Stimulated activated CD8-positive, alpha-beta memory T cell treated with anti-CD3 and anti-CD28 coated beads, Interleukin-7, amount 100 ng/mL, for 4 hours (primary cell): ENCODE data around the gene CELF1.
"Not testable (repeated sequence)": the region's sequence is repeated elsewhere in the genome, so short reads cannot be mapped to it uniquely, and the experiment has no call there.

Source experiments
- DNase-seq, 2 donors: peaks; one replicate each; pipeline ENCODE4 v3.0.0-alpha.2; 2020; ENCODE audit warnings: low read depth in 2 of 2

CELF1 gene

GRCh38 chr11:47538741-47539565 is 14.0 kb downstream of the CELF1 start:
- DNase-seq = no peak

DNA sequence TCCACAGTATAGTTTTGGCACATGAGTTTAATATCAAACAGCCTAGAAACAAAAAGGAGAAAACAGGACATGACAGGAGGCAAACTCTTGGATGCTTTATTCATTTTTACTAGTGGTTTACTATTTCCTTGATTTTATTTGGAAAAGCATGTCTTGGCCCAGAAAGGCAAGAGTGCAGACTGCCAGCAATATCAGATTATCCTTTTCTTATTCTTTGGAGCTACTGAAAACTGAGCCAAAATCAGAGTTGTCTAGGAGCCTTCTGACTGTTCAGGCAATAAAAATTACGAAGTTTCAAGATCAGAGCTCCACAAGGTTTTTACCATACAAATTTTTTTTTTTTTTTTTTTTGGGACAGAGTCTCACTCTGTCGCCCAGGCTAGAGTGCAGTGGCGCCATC is 16.0 kb downstream of the CELF1 start:
- no peak for DNase-seq

GRCh38 chr11:47534704-47535251 is 18.2 kb downstream of the CELF1 start:
- no peak for DNase-seq

DNA sequence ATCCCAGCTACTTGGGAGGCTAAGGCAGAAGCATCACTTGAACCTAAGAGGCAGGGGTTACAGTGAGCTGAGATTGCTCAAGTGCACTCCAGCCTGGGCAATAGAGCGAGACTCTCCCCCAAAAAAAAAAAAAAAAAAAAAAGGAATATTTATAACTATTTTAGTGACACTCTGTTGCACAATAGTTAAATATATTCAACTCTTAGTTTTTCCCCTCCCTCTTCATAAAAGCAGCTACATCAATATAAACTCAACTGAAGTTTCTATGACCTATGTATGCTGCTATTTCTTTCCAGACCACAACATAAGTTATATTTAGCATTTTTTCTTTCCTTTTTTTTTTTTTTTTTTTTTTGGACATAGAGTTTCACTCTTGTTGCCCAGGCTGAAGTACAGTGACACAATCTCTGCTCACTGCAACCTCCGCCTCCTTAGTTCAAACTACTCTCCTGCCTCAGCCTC is 19.2 kb downstream of the CELF1 start:
- DNase-seq = no peak

DNA sequence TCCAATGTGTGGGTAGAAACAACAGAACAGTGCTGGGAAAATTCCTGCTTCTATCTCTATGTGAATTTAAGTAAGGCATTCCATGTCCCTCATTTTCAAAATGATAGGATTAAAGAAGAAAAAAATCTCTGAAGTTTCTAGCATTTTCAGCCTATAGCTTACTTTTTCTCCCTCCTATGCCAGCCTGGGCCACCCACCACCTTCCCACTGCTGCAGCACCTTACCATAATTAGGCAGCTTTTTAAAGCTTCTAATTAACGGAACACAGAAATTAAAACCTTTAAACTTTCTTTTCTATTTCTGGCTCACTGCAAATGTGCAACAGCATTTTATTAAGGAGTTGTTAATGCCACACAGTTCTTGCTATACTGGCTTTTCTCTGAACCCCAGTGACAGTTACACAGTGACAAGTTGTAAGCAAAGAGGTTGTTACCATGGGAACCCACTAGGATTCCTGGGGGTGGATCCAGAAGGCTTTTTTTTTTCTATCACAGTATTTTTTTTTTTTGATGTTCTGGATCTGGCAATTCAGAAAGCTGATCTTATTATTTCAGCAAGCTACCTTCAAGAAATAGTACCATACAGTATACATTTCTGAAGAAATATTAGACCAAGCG is 20.2 kb downstream of the CELF1 start:
- DNase-seq = no peak

DNA sequence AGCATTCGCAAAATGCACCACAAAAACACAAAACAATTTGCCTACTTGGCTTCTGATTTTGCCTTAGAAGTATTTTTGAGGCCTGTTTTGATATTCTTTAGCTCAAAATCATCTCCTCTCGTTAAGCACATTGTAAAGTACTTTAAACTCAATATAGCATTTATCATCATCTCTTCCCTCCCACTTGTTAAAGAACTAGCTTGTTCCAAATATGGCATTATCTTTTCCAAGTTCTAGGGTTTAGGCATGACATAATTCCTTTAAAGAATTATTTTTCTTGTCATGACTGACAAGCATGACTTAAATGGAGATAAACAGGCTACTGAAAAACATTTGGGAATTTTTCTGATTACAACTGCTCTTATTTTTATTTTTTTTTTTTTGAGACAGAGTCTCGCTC is 21.3 kb downstream of the CELF1 start:
- DNase-seq = no peak

GRCh38 chr11:47530721-47531120 is 22.2 kb downstream of the CELF1 start:
- DNase-seq = not testable (repeated sequence)

- no peak for DNase-seq
These were observed 23.0 kb downstream of the CELF1 start for GRCh38 chr11:47529951-47530350.

GRCh38 chr11:47527186-47527585 is 25.7 kb downstream of the CELF1 start:
- DNase-seq = no peak

DNA sequence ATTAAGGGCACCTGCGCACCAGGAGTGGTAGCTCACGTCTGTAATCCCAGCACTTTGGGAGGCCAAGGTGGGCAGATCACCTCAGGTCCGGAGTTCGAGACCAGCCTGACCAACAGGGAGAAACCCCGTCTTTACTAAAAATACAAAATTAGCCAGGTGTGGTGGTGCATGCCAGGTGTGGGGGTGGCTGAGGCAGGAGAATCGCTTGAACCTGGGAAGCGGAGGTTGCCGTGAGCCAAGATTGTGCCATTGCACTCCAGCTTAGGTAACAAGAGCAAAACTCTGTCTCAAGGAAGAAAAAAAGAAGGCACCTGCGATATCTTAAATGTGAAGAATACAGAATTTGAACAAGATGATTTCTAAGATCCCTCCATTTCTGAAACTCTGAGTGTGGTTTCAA is 26.9 kb downstream of the CELF1 start:
- DNase-seq = not testable (repeated sequence)

DNA sequence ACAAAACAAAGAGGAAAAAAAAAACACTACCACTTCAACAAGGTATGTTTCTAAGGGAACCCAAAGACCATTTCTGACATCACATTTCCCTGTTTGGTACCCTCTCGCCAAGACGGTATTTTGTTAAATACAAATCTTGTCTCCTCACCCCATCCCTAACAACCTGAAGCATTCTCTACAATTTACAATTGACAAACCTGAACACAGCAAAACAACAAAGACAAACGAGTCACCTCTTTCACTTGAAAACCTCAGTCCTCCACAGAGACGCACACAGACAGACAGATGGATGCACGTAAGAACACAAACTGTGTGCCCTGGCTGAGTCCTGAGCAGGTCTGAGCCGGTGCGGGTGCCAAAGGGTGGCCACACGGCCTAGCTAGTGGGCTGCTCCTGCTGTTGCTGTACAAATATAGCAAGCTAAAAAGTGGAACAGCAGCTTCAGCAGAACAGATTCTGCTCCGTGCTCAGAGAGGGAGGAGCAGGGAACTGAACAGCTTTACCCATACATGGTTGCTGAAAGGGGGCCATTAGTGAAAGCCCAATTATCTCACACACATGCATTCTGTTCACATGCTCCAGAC is 28.5 kb downstream of the CELF1 start:
- no peak for DNase-seq

- peak in 1 of 2 donors; percentile 19 for DNase-seq
These were observed 29.3 kb downstream of the CELF1 start for GRCh38 chr11:47523490-47524225.

GRCh38 chr11:47518212-47518964 is 34.5 kb downstream of the CELF1 start:
- DNase-seq = no peak

DNA sequence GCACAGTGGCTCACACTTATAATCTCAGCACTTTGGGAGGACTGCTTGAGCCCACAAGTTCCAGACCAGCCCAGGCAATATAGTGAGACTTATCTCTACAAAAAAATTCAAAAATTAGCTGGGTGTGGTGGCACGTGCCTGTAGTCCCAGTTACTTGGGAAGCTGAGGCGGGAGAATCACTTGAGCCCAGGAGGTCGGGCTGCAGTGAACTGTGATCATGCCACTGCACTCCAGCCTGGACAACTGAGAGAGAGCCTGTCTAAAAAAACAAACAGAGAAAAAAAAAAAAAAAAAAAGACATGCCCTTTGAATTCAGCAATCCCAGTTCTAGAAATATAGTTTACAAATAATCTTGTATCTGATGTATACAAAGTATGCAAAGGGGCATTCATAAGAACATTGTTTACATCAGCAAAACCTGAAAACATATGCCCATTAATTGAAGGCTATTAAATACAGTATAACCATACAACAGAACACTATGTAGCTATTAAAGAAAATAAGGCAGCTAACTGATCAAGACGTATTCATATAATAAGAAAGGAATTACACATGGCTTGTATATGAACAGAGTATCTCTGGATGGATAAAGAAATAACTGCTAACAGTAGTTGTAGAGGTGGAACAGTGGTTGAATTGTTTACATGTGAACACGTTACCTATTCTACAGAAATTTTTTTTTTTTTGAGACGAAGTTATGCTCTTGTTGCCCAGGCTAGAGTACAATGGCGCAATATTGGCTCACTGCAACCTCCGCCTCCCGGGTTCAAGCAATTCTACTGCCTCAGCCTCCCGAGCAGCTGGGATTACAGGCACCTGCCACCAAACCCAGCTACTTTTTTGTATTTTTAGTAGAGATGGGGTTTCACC is 35.7 kb downstream of the CELF1 start:
- DNase-seq = no peak

DNA sequence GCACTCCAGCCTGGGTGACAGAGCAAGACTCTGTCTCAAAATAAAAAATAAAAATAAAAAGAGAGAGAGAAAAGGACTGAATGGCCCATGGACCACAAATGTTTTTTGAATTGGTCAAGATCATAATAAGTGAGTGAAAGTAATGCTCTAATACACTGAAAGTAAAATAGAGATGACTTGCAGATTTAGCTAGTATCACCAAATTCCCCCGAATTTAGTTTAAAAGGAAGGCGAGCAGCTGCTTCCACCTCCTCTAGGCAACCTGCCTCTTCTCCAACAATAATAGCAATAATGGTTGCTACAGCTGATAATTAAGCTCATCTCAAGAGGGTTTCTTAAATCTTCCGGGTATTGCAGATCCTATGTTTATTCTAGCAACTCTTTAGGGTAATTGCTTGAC is 36.8 kb downstream of the CELF1 start:
- DNase-seq = no peak

DNA sequence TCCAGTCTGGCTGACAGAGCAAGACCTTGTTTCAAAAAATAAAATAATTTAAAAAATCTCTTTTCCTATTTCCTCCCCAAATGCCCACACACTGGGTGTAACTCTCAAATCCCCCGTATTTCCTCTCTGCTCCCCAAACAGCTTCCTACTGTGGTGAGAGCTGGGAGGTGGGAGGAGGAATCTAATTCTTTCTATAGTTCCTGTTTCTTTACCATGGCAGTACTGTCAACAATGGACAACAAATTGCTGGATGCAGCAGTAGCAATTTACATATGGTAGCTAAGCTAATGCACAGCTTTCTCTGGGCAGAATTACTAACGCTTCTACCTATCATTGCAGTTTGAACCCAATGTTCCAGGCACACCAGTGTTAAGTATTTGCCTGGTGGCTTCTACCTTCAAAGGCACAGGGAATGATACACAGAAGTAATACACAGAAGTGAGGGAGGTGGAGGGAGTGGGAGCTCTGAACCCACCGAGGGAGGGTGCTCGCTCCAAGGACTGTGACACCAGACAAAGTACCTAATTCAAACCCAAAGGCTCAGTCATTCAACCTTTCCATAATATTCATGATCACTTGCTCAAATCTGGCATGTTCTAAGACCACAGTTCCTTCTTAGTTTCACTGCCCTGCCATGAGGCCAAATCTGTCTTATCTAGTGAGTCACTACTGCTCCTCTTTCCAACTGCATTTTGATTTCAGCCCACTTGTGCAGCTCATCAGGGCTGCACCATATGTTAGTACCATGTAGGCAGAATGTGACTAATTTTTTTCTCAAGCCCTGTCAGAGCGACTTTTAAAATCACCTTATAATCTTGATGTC is 37.9 kb downstream of the CELF1 start:
- DNase-seq = peak in 1 of 2 donors; percentile 21

GRCh38 chr11:47512701-47513100 is 40.2 kb downstream of the CELF1 start:
- DNase-seq = no peak

GRCh38 chr11:47511917-47512316 is 41.0 kb downstream of the CELF1 start:
- DNase-seq = no peak

GRCh38 chr11:47510209-47510608 is 42.7 kb downstream of the CELF1 start:
- no peak for DNase-seq
